HepG2 (cell line): Measurements from ENCODE around the gene CNTROB. TPM values are rescaled to one million over a fixed set of nuclear protein-coding genes. Genes with fewer than 3 reads are reported as not detected.

Experiments used
- ATAC-seq: fragments of 200-7000 bp; cut with Tn5 transposase; 3 replicates; pipeline ENCODE4 v1.9.1; 2020; ENCODE audit warnings: mild to moderate bottlenecking, moderate library complexity
- BruUV-seq: library from RNA; stranded (reverse); fragments of 400-500 nt; replicated peaks from 2 replicates; lab custom pipeline; 2021; lab: Mats Ljungman, UMichigan
- CTCF ChIA-PET: fragments of 300-600 bp; formaldehyde crosslinking; extraction: SDS; loops from one replicate; lab custom pipeline; 2021; ENCODE audit warnings: low total read pairs, inconsistent platforms, low intra/inter-chr PET ratio; lab: Yijun Ruan, JAX
- POLR2A ChIA-PET: fragments of 350-600 bp; sonication (Branson Sonifier 250); formaldehyde crosslinking; loops from one replicate; lab custom pipeline; 2020; ENCODE audit warnings: antibody characterized with exemption, inconsistent platforms; lab: Yijun Ruan, JAX
- DNase-seq: peaks from one replicate; pipeline ENCODE4 v3.0.0-alpha.2; 2015; ENCODE audit warnings: low spot score
- FAIRE-seq: peaks from 3 replicates; lab custom pipeline; 2011; peaks lifted over from hg19 to GRCh38; lab: Jason Lieb, UNC
- H2AFZ ChIP-seq: one replicate; pipeline ENCODE4 v1.6.1; 2011; ENCODE audit warnings: low read length, inconsistent platforms
- H3K27ac ChIP-seq: fragments of 300-600 bp; 3 replicates; pipeline ENCODE4 v1.8.0; 2011; ENCODE audit warnings: mixed run types, mild to moderate bottlenecking, mixed read lengths, low read length, inconsistent platforms; ENCODE audit not compliant: insufficient read depth; ENCODE audit errors: extremely low read length
- H3K27me3 ChIP-seq, 2 experiments: fragments of 200-600 bp in 1 of 2; 2 replicates in 1 of 2; 3 replicates in 1 of 2; pipeline versions ENCODE4 v1.6.0 to v1.8.0; 2011; ENCODE audit warnings: low read length in 2 of 2, mild to moderate bottlenecking in 2 of 2, moderate library complexity in 2 of 2, inconsistent platforms in 1 of 2; ENCODE audit not compliant: insufficient read depth in 2 of 2, control insufficient read depth in 1 of 2
- H3K36me3 ChIP-seq, 2 experiments: fragments of 200-600 bp in 1 of 2; replicated peaks in 1 of 2; 2 replicates in 1 of 2; 3 replicates in 1 of 2; pipeline versions ENCODE4 v1.5.1 to v1.8.0; 2011; ENCODE audit warnings: low read length in 2 of 2, inconsistent platforms in 1 of 2; ENCODE audit not compliant: insufficient read depth in 2 of 2, control insufficient read depth in 1 of 2
- H3K4me1 ChIP-seq: 2 replicates; pipeline ENCODE4 v1.5.1; 2012; ENCODE audit warnings: low read length, inconsistent platforms; ENCODE audit not compliant: insufficient read depth
- H3K4me2 ChIP-seq: 2 replicates; pipeline ENCODE4 v1.6.0; 2011; ENCODE audit warnings: low read depth, low read length, inconsistent platforms
- H3K4me3 ChIP-seq, 3 experiments: fragments of 200-600 bp in 1 of 3; sonication (generic), shearing (Covaris generic) in 1 of 3; replicated peaks in 1 of 3; 2 replicates each; pipeline ENCODE4 v1.5.1; 2011 to 2016; ENCODE audit warnings: low read length in 3 of 3, inconsistent platforms in 2 of 3, low read depth in 2 of 3, mild to moderate bottlenecking in 2 of 3, control low read depth in 1 of 3, mixed read lengths in 1 of 3; ENCODE audit not compliant: insufficient read depth in 1 of 3
- H3K79me2 ChIP-seq: one replicate; pipeline ENCODE4 v1.6.1; 2011; ENCODE audit warnings: low read length, inconsistent platforms; ENCODE audit not compliant: insufficient read depth
- H3K9ac ChIP-seq: 2 replicates; pipeline ENCODE4 v1.6.0; 2011; ENCODE audit warnings: mild to moderate bottlenecking, low read depth, low read length, inconsistent platforms; ENCODE audit not compliant: insufficient read depth
- H3K9me3 ChIP-seq: 2 replicates; pipeline ENCODE4 v1.5.1; 2012; ENCODE audit warnings: mild to moderate bottlenecking, low read length
- H4K20me1 ChIP-seq: 2 replicates; pipeline ENCODE4 v1.6.0; 2011; ENCODE audit warnings: inconsistent platforms, mild to moderate bottlenecking, low read length, moderate library complexity; ENCODE audit not compliant: insufficient read depth
- AGO2 ChIP-seq: fragments of 200-400 bp; formaldehyde crosslinking; optimal IDR thresholded peaks from 2 replicates; pipeline ENCODE3; 2017; ENCODE audit warnings: mild to moderate bottlenecking, low read depth, low read length, moderate library complexity
- HDAC6 ChIP-seq: fragments of 200-600 bp; sonication (generic); IDR thresholded peaks from 2 replicates; pipeline ENCODE4 v1.7.0; 2017; ENCODE audit warnings: mild to moderate bottlenecking, antibody characterized with exemption, low read length, low read depth
- JUNB ChIP-seq: sonication (generic); formaldehyde crosslinking; IDR thresholded peaks from 2 replicates; pipeline ENCODE4 v1.8.0; 2022; ENCODE audit warnings: missing genetic modification reagents, mild to moderate bottlenecking, borderline replicate concordance
- NFRKB ChIP-seq: fragments of 450-650 bp; IDR thresholded peaks from 2 replicates; pipeline ENCODE4 v1.6.1; 2017
- NR2F2 ChIP-seq: IDR thresholded peaks from 2 replicates; pipeline ENCODE4 v1.6.1; 2012; ENCODE audit warnings: low read depth, inconsistent platforms, borderline replicate concordance
- PTBP1 ChIP-seq: fragments of 200-400 bp; formaldehyde crosslinking; IDR thresholded peaks from 2 replicates; pipeline ENCODE4 v1.6.1; 2018; ENCODE audit warnings: low read length, low read depth; ENCODE audit not compliant: poor library complexity, severe bottlenecking
- RORA ChIP-seq: sonication (generic); formaldehyde crosslinking; IDR thresholded peaks from 2 replicates; pipeline ENCODE4 v1.5.0; 2020; ENCODE audit warnings: mild to moderate bottlenecking, missing genetic modification reagents, moderate library complexity
- SIN3B ChIP-seq: fragments of 150-350 bp; IDR thresholded peaks from 2 replicates; pipeline ENCODE4 v1.6.1; 2014; ENCODE audit warnings: low read length
- ZBTB34 ChIP-seq: sonication (generic); formaldehyde crosslinking; IDR thresholded peaks from 2 replicates; pipeline ENCODE4 v1.8.0; 2022; ENCODE audit warnings: mild to moderate bottlenecking, missing genetic modification reagents
- WGBS: methylation state at CpG from one replicate; pipeline ENCODE4 v1.1.6; 2017; ENCODE audit warnings: low lambda C conversion rate; 5-methylcytosine and 5-hydroxymethylcytosine counted together
- in situ Hi-C: cut with HindIII; loops from 2 replicates; pipeline ENCODE4 v1.10.0; 2017; ENCODE audit warnings: low pct_unique_long_range_greater_than_20kb; ENCODE audit not compliant: extremely low pct_ligation_motif_present
- intact Hi-C: fragments of 100-400 bp; cut with micrococcal nuclease; formaldehyde crosslinking; loops from one replicate; pipeline ENCODE4 v1.10.0; 2022; ENCODE audit not compliant: unreplicated experiment
- polyA plus RNA-seq, 8 experiments: library from polyadenylated mRNA; depleted of rRNA in 3 of 8; stranded (reverse) in 7 of 8; unstranded in 1 of 8; fragments of >200 nt; fragmentation: Illumina TruSeq in 4 of 8; extraction: Trizol in 4 of 8; gene quantifications; 2 replicates each; pipeline versions ENCODE4 v1.2.1 to v1.2.3, GENCODE V29; 2011 to 2016; ENCODE audit warnings: low read depth in 4 of 8, missing spikeins in 1 of 8, mixed read lengths in 1 of 8; ENCODE audit not compliant: insufficient read depth in 1 of 8
- total RNA-seq, 5 experiments: library from RNA; depleted of rRNA; stranded (reverse); fragments of >200 nt; fragmentation: Illumina TruSeq; extraction: Trizol; gene quantifications; 2 replicates each; pipeline ENCODE4 v1.2.3, GENCODE V29; 2016; ENCODE audit warnings: low read depth in 1 of 5
- TF ChIP-seq, protein P1 (sequence below): IDR thresholded peaks from 2 replicates; pipeline ENCODE4 v1.6.1; 2016; ENCODE audit warnings: mild to moderate bottlenecking, missing biosample characterization, missing genetic modification reagents
- TF ChIP-seq, protein P2 (sequence below): IDR thresholded peaks from 2 replicates; pipeline ENCODE4 v1.6.1; 2012; ENCODE audit warnings: low read depth, low read length, improper control_type of control experiment
- TF ChIP-seq, protein P3 (sequence below): sonication (generic); formaldehyde crosslinking; IDR thresholded peaks from 2 replicates; pipeline ENCODE4 v1.5.0; 2020; ENCODE audit warnings: mild to moderate bottlenecking, missing genetic modification reagents

Gene CNTROB
- total and polyA plus RNA-seq, 2 of the 13 experiments (the other 11 are each of a cell fraction or from before 2014, with no cell fraction given), result 21.2 to 24.1 TPM

- intact Hi-C loops, result no loop called here
- no peak overlapping the region for H2AFZ ChIP-seq
- H3K79me2 ChIP-seq, result no peaks in the 10 kb centered on the region
- POLR2A ChIA-PET, result no interaction called here
- no peaks in the 10 kb centered on the region for H4K20me1 ChIP-seq
- 84% methylated on average over 34 of the region's 45 CpGs for WGBS
- DNase-seq, result no peak
- no peak overlapping the region for H3K4me2 ChIP-seq
- no peaks in the 10 kb centered on the region for H3K36me3 ChIP-seq
- no peaks in the 10 kb centered on the region for H3K9me3 ChIP-seq
- H3K27ac ChIP-seq, result no peak overlapping the region
- H3K9ac ChIP-seq, result no peak overlapping the region
- no peak for FAIRE-seq
- H3K27me3 ChIP-seq, result no peaks in the 10 kb centered on the region
- BruUV-seq, result no TSS peak
- CTCF ChIA-PET, result no interaction called here
- no peak overlapping the region for H3K4me3 ChIP-seq
- no peaks in the 10 kb centered on the region for H3K4me1 ChIP-seq
- ATAC-seq, result no peak
- in situ Hi-C loops, result no loop called here
- no peak for TF ChIP-seq RORA (CRISPR knock-in tag)
- TF ChIP-seq, protein P1, sequence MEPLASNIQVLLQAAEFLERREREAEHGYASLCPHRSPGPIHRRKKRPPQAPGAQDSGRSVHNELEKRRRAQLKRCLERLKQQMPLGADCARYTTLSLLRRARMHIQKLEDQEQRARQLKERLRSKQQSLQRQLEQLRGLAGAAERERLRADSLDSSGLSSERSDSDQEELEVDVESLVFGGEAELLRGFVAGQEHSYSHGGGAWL (CRISPR knock-in tag), result no peak
- TF ChIP-seq, protein P2, sequence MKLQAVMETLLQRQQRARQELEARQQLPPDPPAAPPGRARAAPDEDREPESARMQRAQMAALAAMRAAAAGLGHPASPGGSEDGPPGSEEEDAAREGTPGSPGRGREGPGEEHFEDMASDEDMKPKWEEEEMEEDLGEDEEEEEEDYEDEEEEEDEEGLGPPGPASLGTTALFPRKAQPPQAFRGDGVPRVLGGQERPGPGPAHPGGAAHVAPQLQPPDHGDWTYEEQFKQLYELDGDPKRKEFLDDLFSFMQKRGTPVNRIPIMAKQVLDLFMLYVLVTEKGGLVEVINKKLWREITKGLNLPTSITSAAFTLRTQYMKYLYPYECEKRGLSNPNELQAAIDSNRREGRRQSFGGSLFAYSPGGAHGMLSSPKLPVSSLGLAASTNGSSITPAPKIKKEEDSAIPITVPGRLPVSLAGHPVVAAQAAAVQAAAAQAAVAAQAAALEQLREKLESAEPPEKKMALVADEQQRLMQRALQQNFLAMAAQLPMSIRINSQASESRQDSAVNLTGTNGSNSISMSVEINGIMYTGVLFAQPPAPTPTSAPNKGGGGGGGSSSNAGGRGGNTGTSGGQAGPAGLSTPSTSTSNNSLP, result no peak
- no peak for TF ChIP-seq ZBTB34 (CRISPR knock-in tag)
- TF ChIP-seq AGO2, result no peak
- no peak for TF ChIP-seq SIN3B
- no peak for TF ChIP-seq NR2F2
- TF ChIP-seq, protein P3, sequence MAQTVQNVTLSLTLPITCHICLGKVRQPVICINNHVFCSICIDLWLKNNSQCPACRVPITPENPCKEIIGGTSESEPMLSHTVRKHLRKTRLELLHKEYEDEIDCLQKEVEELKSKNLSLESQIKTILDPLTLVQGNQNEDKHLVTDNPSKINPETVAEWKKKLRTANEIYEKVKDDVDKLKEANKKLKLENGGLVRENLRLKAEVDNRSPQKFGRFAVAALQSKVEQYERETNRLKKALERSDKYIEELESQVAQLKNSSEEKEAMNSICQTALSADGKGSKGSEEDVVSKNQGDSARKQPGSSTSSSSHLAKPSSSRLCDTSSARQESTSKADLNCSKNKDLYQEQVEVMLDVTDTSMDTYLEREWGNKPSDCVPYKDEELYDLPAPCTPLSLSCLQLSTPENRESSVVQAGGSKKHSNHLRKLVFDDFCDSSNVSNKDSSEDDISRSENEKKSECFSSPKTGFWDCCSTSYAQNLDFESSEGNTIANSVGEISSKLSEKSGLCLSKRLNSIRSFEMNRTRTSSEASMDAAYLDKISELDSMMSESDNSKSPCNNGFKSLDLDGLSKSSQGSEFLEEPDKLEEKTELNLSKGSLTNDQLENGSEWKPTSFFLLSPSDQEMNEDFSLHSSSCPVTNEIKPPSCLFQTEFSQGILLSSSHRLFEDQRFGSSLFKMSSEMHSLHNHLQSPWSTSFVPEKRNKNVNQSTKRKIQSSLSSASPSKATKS (CRISPR knock-in tag), result no peak
- no peak for TF ChIP-seq HDAC6
- no peak for TF ChIP-seq JUNB (CRISPR knock-in tag)
- TF ChIP-seq NFRKB, result no peak
- TF ChIP-seq PTBP1, result no peak
Measured at GRCh38 chr17:7922845-7923628, 9.0 kb upstream of the CNTROB start.
